WI38 (cell line): ENCODE data around the gene GPHN.

Source experiments
- H3K4me3 ChIP-seq: 2 replicates; pipeline ENCODE4 v1.5.1; 2011; ENCODE audit warnings: low read depth, mild to moderate bottlenecking, control low read depth, low read length
- TF ChIP-seq, protein P1 (sequence below): IDR thresholded peaks from 2 replicates; pipeline ENCODE4 v1.5.1; 2012; ENCODE audit warnings: low read depth, mild to moderate bottlenecking, control low read depth, low read length

Gene GPHN

DNA sequence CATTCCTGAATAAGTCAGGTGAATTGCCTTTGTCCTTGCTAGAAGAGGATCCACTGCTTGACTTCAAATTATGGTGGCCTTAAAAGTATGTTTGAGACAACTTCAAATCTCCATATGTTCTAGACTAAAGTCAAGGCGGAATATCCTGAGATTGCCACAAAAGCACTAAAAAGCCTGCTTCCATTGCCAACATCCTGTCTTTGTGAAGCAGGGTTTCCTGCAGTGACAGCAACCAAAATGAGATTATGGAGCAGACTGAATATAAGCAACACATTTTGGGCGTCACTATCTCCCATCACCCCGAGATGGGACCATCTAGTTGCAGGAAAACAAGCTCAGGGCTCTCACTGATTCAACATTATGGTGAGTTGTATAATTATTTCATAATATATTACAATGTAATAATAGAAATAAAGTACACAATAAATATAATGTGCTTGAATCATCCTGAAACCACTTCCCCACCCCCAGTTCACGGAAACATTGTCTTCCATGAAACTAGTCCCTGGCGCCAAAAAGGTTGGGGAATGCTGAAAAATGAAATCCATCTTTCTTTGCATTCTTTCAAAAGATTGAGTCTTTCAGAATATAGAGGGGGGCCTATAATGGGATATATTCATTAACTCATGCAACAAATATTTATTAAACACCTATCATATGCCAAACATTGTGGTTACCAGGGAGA lies 143.7 kb downstream of the GPHN start:
- TF ChIP-seq, protein P1, sequence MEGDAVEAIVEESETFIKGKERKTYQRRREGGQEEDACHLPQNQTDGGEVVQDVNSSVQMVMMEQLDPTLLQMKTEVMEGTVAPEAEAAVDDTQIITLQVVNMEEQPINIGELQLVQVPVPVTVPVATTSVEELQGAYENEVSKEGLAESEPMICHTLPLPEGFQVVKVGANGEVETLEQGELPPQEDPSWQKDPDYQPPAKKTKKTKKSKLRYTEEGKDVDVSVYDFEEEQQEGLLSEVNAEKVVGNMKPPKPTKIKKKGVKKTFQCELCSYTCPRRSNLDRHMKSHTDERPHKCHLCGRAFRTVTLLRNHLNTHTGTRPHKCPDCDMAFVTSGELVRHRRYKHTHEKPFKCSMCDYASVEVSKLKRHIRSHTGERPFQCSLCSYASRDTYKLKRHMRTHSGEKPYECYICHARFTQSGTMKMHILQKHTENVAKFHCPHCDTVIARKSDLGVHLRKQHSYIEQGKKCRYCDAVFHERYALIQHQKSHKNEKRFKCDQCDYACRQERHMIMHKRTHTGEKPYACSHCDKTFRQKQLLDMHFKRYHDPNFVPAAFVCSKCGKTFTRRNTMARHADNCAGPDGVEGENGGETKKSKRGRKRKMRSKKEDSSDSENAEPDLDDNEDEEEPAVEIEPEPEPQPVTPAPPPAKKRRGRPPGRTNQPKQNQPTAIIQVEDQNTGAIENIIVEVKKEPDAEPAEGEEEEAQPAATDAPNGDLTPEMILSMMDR = no peak
- H3K4me3 ChIP-seq = no peak overlapping the region

DNA sequence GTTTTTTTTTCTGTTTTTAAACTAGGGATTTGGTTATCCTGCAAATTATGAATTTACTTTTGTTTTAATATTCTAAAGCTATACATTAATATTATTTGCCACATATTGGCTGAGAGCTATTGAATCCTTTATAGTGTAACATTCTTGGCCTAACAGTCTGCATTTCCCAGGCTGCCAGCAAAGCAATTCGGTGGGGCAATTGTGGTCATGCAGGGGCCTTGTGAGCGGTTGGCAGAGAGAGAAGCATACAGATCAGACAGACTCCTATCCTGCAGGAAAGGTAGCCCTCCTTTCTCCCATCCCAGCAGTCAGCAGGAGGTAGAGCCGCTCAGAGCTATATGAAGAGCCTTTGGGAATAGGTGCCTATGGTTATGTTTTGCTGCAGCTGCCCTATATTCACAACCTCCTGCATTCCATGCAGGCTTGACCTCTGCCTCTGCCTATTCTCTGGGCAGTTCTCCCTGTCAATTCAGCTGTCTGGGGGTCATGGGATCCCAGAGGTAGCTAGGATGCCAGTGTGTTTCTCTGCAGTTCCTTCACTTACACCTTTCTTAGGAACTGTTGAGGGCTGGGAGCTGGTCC lies 144.7 kb downstream of the GPHN start:
- no peak overlapping the region for H3K4me3 ChIP-seq
- TF ChIP-seq, protein P1 = no peak

GRCh38 chr14:66657780-66658179 lies 149.8 kb downstream of the GPHN start:
- no peak overlapping the region for H3K4me3 ChIP-seq
- TF ChIP-seq, protein P1 = no peak

GRCh38 chr14:66662374-66662773 lies 154.4 kb downstream of the GPHN start:
- no peak overlapping the region for H3K4me3 ChIP-seq
- TF ChIP-seq, protein P1 = no peak

GRCh38 chr14:66677780-66678179 lies 169.8 kb downstream of the GPHN start:
- H3K4me3 ChIP-seq = no peak overlapping the region
- TF ChIP-seq, protein P1 = no peak

DNA sequence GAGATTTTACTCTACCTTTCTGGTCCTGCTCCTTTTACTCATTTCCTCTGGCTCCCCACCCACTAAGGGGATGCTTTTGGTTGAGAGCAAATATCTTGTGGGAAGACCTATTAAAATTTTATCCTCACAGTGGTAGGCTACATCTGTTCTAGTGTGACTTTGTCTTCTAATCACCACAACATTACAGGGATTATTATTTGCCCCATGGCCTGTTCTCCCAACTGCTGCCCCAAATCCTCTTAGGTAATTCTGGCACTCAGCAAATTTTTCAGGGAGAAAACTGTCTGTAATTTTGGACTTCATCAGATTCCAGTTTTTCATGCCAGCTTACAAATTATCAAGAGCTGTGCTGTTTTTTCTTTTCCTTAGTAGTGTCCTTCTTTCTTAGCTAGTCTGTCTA lies 172.3 kb downstream of the GPHN start:
- H3K4me3 ChIP-seq = no peak overlapping the region
- TF ChIP-seq, protein P1 = no peak

- TF ChIP-seq, protein P1 = no peak
- H3K4me3 ChIP-seq = no peak overlapping the region
Observed at GRCh38 chr14:66696326-66696725, 188.4 kb downstream of the GPHN start.
